H9 (cell line): ENCODE data around the gene EFHD2. TPM values are rescaled to one million over a fixed set of nuclear protein-coding genes. Genes with fewer than 3 reads are reported as not detected.
A peak's percentile ranks its signal among the peaks of the same experiment; 100 is the strongest.

Experiments used
- DNase-seq: peaks from one replicate; pipeline ENCODE4 v3.0.0-alpha.2; 2017
- H2AFZ ChIP-seq: one replicate; pipeline ENCODE4 v1.6.1; 2013; ENCODE audit warnings: mild to moderate bottlenecking, low read length, control low read depth, moderate library complexity
- H2AK5ac ChIP-seq: 2 replicates; pipeline ENCODE4 v1.6.1; 2013; ENCODE audit warnings: low read length, control low read depth, mixed read lengths; ENCODE audit not compliant: insufficient read length
- H2BK120ac ChIP-seq: one replicate; pipeline ENCODE4 v1.6.1; 2013; ENCODE audit warnings: low read depth, mild to moderate bottlenecking, low read length, control low read depth, inconsistent platforms; ENCODE audit not compliant: poor library complexity, severe bottlenecking
- H2BK12ac ChIP-seq: 2 replicates; pipeline ENCODE4 v1.6.1; 2013; ENCODE audit warnings: low read length, control low read depth, mixed read lengths, low read depth; ENCODE audit not compliant: insufficient read length
- H2BK15ac ChIP-seq: 2 replicates; pipeline ENCODE4 v1.6.1; 2013; ENCODE audit warnings: low read depth, low read length, control low read depth
- H2BK20ac ChIP-seq: one replicate; pipeline ENCODE4 v1.6.1; 2013; ENCODE audit warnings: low read depth, mild to moderate bottlenecking, low read length, control low read depth, inconsistent platforms; ENCODE audit not compliant: poor library complexity, severe bottlenecking
- H2BK5ac ChIP-seq: 2 replicates; pipeline ENCODE4 v1.6.1; 2013; ENCODE audit warnings: low read length, control low read depth, mixed read lengths; ENCODE audit not compliant: insufficient read length
- H3K14ac ChIP-seq: 2 replicates; pipeline ENCODE4 v1.6.1; 2013; ENCODE audit warnings: low read length, control low read depth; ENCODE audit not compliant: insufficient read depth
- H3K18ac ChIP-seq: 2 replicates; pipeline ENCODE4 v1.6.1; 2013; ENCODE audit warnings: low read depth, mild to moderate bottlenecking, mixed read lengths, low read length, control low read depth; ENCODE audit not compliant: insufficient read length
- H3K23ac ChIP-seq: 2 replicates; pipeline ENCODE4 v1.6.1; 2013; ENCODE audit warnings: low read length, control low read depth, mixed read lengths, low read depth; ENCODE audit not compliant: insufficient read length
- H3K23me2 ChIP-seq: 2 replicates; pipeline ENCODE4 v1.6.1; 2013; ENCODE audit warnings: low read depth, mild to moderate bottlenecking, mixed read lengths, low read length, control low read depth; ENCODE audit not compliant: insufficient read length, poor library complexity, severe bottlenecking
- H3K27ac ChIP-seq: 2 replicates; pipeline ENCODE4 v1.5.1; 2013; ENCODE audit warnings: low read length, control low read depth, mixed read lengths, low read depth; ENCODE audit not compliant: insufficient read length
- H3K27me3 ChIP-seq: 2 replicates; pipeline ENCODE4 v1.6.1; 2013; ENCODE audit warnings: low read length, control low read depth, inconsistent platforms; ENCODE audit not compliant: insufficient read depth
- H3K4ac ChIP-seq: 2 replicates; pipeline ENCODE4 v1.6.1; 2013; ENCODE audit warnings: low read depth, mild to moderate bottlenecking, control low read depth, inconsistent platforms, low read length, moderate library complexity
- H3K4me1 ChIP-seq: 2 replicates; pipeline ENCODE4 v1.6.1; 2013; ENCODE audit warnings: low read length, control low read depth, inconsistent platforms; ENCODE audit not compliant: insufficient read depth
- H3K4me2 ChIP-seq: 2 replicates; pipeline ENCODE4 v1.6.1; 2013; ENCODE audit warnings: low read length, control low read depth, mixed read lengths; ENCODE audit not compliant: insufficient read length, insufficient read depth
- H3K56ac ChIP-seq: 2 replicates; pipeline ENCODE4 v1.6.1; 2013; ENCODE audit warnings: low read depth, mild to moderate bottlenecking, mixed read lengths, low read length, control low read depth; ENCODE audit not compliant: insufficient read length
- H3K79me1 ChIP-seq: 2 replicates; pipeline ENCODE4 v1.6.1; 2013; ENCODE audit warnings: low read depth, mild to moderate bottlenecking, moderate library complexity, low read length, control low read depth, inconsistent platforms; ENCODE audit not compliant: insufficient read depth, poor library complexity, severe bottlenecking
- H3K79me2 ChIP-seq: 2 replicates; pipeline ENCODE4 v1.6.1; 2013; ENCODE audit warnings: low read length, control low read depth, inconsistent platforms; ENCODE audit not compliant: insufficient read depth
- H3K9ac ChIP-seq: 2 replicates; pipeline ENCODE4 v1.6.1; 2013; ENCODE audit warnings: low read length, control low read depth, mixed read lengths; ENCODE audit not compliant: insufficient read length; ENCODE audit errors: extremely low read depth
- H3K9me3 ChIP-seq: one replicate; pipeline ENCODE4 v1.6.1; 2013; ENCODE audit warnings: low read depth, low read length, inconsistent platforms; ENCODE audit not compliant: control insufficient read depth
- H3T11ph ChIP-seq: one replicate; pipeline ENCODE4 v1.6.1; 2013; ENCODE audit warnings: mild to moderate bottlenecking, low read length, control low read depth, inconsistent platforms
- H4K20me1 ChIP-seq: one replicate; pipeline ENCODE4 v1.6.1; 2013; ENCODE audit not compliant: control insufficient read depth, insufficient read length, insufficient read depth
- H4K5ac ChIP-seq: 2 replicates; pipeline ENCODE4 v1.6.1; 2013; ENCODE audit warnings: low read depth, mild to moderate bottlenecking, mixed read lengths, low read length, control low read depth; ENCODE audit not compliant: insufficient read length
- H4K8ac ChIP-seq: replicated peaks from 2 replicates; pipeline ENCODE4 v1.6.1; 2013; ENCODE audit warnings: low read length, control low read depth, mixed read lengths, low read depth; ENCODE audit not compliant: insufficient read length
- H4K91ac ChIP-seq: 2 replicates; pipeline ENCODE4 v1.6.1; 2013; ENCODE audit warnings: low read depth, mild to moderate bottlenecking, moderate library complexity, mixed read lengths, low read length, control low read depth; ENCODE audit not compliant: insufficient read length
- H3K27ac Mint-ChIP-seq, 3 experiments: 2 replicates in 2 of 3; 3 replicates in 1 of 3; pipeline ENCODE4 v1.8.0; 2020 to 2021; ENCODE audit warnings: mixed read lengths in 3 of 3, mild to moderate bottlenecking in 1 of 3, moderate library complexity in 1 of 3
- H3K27me3 Mint-ChIP-seq: 2 replicates; pipeline ENCODE4 v1.8.0; 2021; ENCODE audit warnings: low read depth, mild to moderate bottlenecking, moderate library complexity, mixed read lengths
- H3K36me3 Mint-ChIP-seq, 3 experiments: 2 replicates in 2 of 3; 3 replicates in 1 of 3; pipeline ENCODE4 v1.8.0; 2020 to 2021; ENCODE audit warnings: low read depth in 3 of 3, mixed read lengths in 3 of 3; ENCODE audit not compliant: insufficient read depth in 1 of 3
- H3K4me1 Mint-ChIP-seq, 2 experiments: 2 replicates each; pipeline ENCODE4 v1.8.0; 2020; ENCODE audit warnings: mixed read lengths in 2 of 2
- H3K4me3 Mint-ChIP-seq, 2 experiments: 2 replicates in 1 of 2; 3 replicates in 1 of 2; pipeline ENCODE4 v1.8.0; 2020 to 2021; ENCODE audit warnings: mild to moderate bottlenecking in 2 of 2, mixed read lengths in 2 of 2, moderate library complexity in 1 of 2
- H3K9me3 Mint-ChIP-seq, 2 experiments: 2 replicates in 1 of 2; 3 replicates in 1 of 2; pipeline ENCODE4 v1.8.0; 2020; ENCODE audit warnings: mild to moderate bottlenecking in 2 of 2, mixed read lengths in 2 of 2, moderate library complexity in 1 of 2
- WGBS: extraction: QIAGEN DNeasy Blood & Tissue Kit; methylation state at CpG from one replicate; pipeline ENCODE4 v1.1.7; 2013; ENCODE audit warnings: missing lambda C conversion rate, low lambda C conversion rate, mixed read lengths; ENCODE audit not compliant: insufficient read length; ENCODE audit errors: extremely low coverage; 5-methylcytosine and 5-hydroxymethylcytosine counted together
- total RNA-seq: library from RNA; stranded (reverse); gene quantifications from 2 replicates; pipeline ENCODE4 v1.2.1, GENCODE V29; 2021
- TF ChIP-seq, protein P1 (sequence below): fragments of 200-600 bp; sonication (generic); conservative IDR thresholded peaks from 3 replicates; pipeline ENCODE4 v1.8.0; 2021; ENCODE audit warnings: antibody characterized with exemption, mild to moderate bottlenecking

EFHD2 gene
- total RNA-seq, 1 experiment from 2014 or later, result 16.5 TPM

DNA sequence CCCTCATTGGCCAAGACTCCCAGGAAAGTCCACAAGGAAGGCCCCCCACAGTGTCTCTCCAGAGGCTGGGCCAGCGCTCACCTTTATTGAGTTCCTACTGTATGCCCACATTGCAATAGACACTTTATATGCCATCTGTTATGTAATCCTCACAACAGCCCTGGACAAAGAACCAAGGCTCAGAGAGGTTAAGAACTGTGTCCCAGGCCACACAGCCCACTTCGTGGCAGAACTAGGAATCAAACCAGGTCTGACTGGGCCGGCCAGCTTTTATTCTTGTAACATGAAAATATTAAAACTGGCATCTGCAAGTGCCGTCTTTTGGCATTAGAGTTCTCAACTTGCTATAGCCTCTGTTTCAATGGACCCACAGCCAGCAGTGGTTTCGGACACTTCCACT is 33.1 kb downstream of the EFHD2 start:
- H2AK5ac ChIP-seq, result no peak overlapping the region
- no peaks in the 10 kb centered on the region for H3K4me1 ChIP-seq
- H3K79me2 ChIP-seq, result no peaks in the 10 kb centered on the region
- H4K91ac ChIP-seq, result no peak overlapping the region
- no peak overlapping the region for H3K9ac ChIP-seq
- WGBS, result no CpG with 5 or more reads among the region's 5 CpGs
- no peak overlapping the region for H3K23ac ChIP-seq
- H3K4me2 ChIP-seq, result no peak overlapping the region
- H3K18ac ChIP-seq, result no peak overlapping the region
- DNase-seq, result no peak
- no peak overlapping the region for H3K14ac ChIP-seq
- Mint-ChIP-seq H3K27ac (peak overlapping the region in 1 of 3 experiments; percentile 62; a peak in 1 of 7 replicates), H3K9me3 (no peaks in the 10 kb centered on the region; a peak in 1 of 5 replicates), H3K4me1 (no peaks in the 10 kb centered on the region), H3K36me3 (no peaks in the 10 kb centered on the region), H3K4me3 (no peak overlapping the region), H3K27me3 (peaks cover 4% of the 10 kb centered on the region)
- H3K27me3 ChIP-seq, result no peaks in the 10 kb centered on the region
- no peak overlapping the region for H4K5ac ChIP-seq
- no peak overlapping the region for H3T11ph ChIP-seq
- H3K23me2 ChIP-seq, result no peaks in the 10 kb centered on the region
- H4K8ac ChIP-seq, result no peak overlapping the region
- no peak overlapping the region for H3K56ac ChIP-seq
- TF ChIP-seq, protein P1, sequence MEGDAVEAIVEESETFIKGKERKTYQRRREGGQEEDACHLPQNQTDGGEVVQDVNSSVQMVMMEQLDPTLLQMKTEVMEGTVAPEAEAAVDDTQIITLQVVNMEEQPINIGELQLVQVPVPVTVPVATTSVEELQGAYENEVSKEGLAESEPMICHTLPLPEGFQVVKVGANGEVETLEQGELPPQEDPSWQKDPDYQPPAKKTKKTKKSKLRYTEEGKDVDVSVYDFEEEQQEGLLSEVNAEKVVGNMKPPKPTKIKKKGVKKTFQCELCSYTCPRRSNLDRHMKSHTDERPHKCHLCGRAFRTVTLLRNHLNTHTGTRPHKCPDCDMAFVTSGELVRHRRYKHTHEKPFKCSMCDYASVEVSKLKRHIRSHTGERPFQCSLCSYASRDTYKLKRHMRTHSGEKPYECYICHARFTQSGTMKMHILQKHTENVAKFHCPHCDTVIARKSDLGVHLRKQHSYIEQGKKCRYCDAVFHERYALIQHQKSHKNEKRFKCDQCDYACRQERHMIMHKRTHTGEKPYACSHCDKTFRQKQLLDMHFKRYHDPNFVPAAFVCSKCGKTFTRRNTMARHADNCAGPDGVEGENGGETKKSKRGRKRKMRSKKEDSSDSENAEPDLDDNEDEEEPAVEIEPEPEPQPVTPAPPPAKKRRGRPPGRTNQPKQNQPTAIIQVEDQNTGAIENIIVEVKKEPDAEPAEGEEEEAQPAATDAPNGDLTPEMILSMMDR, result no peak
- H3K4ac ChIP-seq, result no peak overlapping the region
- H2BK15ac ChIP-seq, result no peak overlapping the region
- no peaks in the 10 kb centered on the region for H4K20me1 ChIP-seq
- no peak overlapping the region for H2BK5ac ChIP-seq
- no peak overlapping the region for H3K27ac ChIP-seq
- no peak overlapping the region for H2BK20ac ChIP-seq
- H2BK120ac ChIP-seq, result no peak overlapping the region
- H2AFZ ChIP-seq, result no peak overlapping the region
- H2BK12ac ChIP-seq, result no peak overlapping the region
- H3K79me1 ChIP-seq, result no peaks in the 10 kb centered on the region
- H3K9me3 ChIP-seq, result no peaks in the 10 kb centered on the region
